Thyroid gland (tissue), 4 donors: ENCODE results near the gene FAM180B. TPM values are rescaled to one million over a fixed set of nuclear protein-coding genes. Genes with fewer than 3 reads are reported as not detected.

Source experiments
- DNase-seq, 2 donors: peaks; one replicate each; pipeline ENCODE4 v3.0.0-alpha.2; 2019
- H3K27ac ChIP-seq, 3 donors: fragments of 200-600 bp; sonication (generic); 1 replicate in 2 of 3; 2 replicates in 1 of 3; pipeline ENCODE4 v1.5.1; 2016 to 2019; ENCODE audit warnings: mild to moderate bottlenecking in 1 of 3, moderate library complexity in 1 of 3
- H3K27me3 ChIP-seq: fragments of 200-600 bp; sonication (generic); one replicate; pipeline ENCODE4 v1.5.1; 2019
- H3K36me3 ChIP-seq, 2 donors: fragments of 200-600 bp; sonication (generic); one replicate each; pipeline ENCODE4 v1.5.1; 2016 to 2019
- H3K4me1 ChIP-seq, 2 donors: fragments of 200-600 bp; sonication (generic); one replicate each; pipeline ENCODE4 v1.5.1; 2017 to 2019
- H3K4me3 ChIP-seq, 3 donors: fragments of 200-600 bp; sonication (generic); replicated peaks in 1 of 3; 1 replicate in 2 of 3; 2 replicates in 1 of 3; pipeline ENCODE4 v1.5.1; 2016; ENCODE audit warnings: mild to moderate bottlenecking in 1 of 3
- H3K9me3 ChIP-seq: fragments of 200-600 bp; sonication (generic); one replicate; pipeline ENCODE4 v1.5.1; 2017
- CTCF ChIP-seq, 6 experiments: fragments of 200-600 bp in 3 of 6; fragments of 450-650 bp in 3 of 6; sonication (generic) in 3 of 6; IDR thresholded peaks; one replicate each; pipeline ENCODE4 v1.5.1; 2016 to 2019; ENCODE audit warnings: antibody characterized with exemption in 6 of 6, mild to moderate bottlenecking in 2 of 6, inconsistent platforms in 1 of 6, moderate library complexity in 1 of 6
- POLR2A ChIP-seq, 2 donors: fragments of 450-650 bp; IDR thresholded peaks; one replicate each; pipeline ENCODE4 v1.6.1; 2017; ENCODE audit warnings: antibody characterized with exemption in 2 of 2, mild to moderate bottlenecking in 2 of 2, moderate library complexity in 1 of 2
- WGBS, 2 donors: methylation state at CpG; one replicate each; pipeline ENCODE4 v1.1.5; 2017; 5-methylcytosine and 5-hydroxymethylcytosine counted together
- intact Hi-C: fragments of 100-400 bp; cut with DNase I; formaldehyde crosslinking; loops from one replicate; pipeline ENCODE4 v1.15.1; 2023
- total RNA-seq, 4 donors: library from RNA; depleted of rRNA; stranded (reverse); fragments of >200 nt; gene quantifications; one replicate each; pipeline ENCODE4 v1.2.3, GENCODE V29; 2016

The FAM180B gene
- total RNA-seq, 4 donors from 2014 or later = 0.83 to 3.1 (median 1.4) TPM

- Histone ChIP-seq H3K36me3 (peaks cover 9 to 11% of the 10 kb centered on the region in 2 donors), H3K27ac (peak overlapping the region; percentile 60 to 79 (median 62)), H3K4me3 (no peak overlapping the region), H3K27me3 (no peaks in the 10 kb centered on the region), H3K9me3 (no peaks in the 10 kb centered on the region), H3K4me1 (peaks cover 16 to 25% of the 10 kb centered on the region in 2 donors)
- 84 to 86% methylated on average over 10 of the region's 10 CpGs for WGBS, 2 donors
- no peak for TF ChIP-seq POLR2A (IDR thresholded peaks at IDR 0.05)
- peak; percentile 51 to 90 (median 84) for TF ChIP-seq CTCF (IDR thresholded peaks at IDR 0.05)
- intact Hi-C loops = no loop called here
- DNase-seq = peak; percentile 65 to 76
Measured at GRCh38 chr11:47616726-47617416, 30.4 kb downstream of the FAM180B start.

- intact Hi-C loops = no loop called here
- Histone ChIP-seq H3K4me3 (no peak overlapping the region), H3K4me1 (peaks cover 16 to 25% of the 10 kb centered on the region in 2 donors), H3K36me3 (peaks cover 9 to 16% of the 10 kb centered on the region in 2 donors), H3K27ac (peak overlapping the region; percentile 60 to 79 (median 62)), H3K27me3 (no peaks in the 10 kb centered on the region), H3K9me3 (no peaks in the 10 kb centered on the region)
- TF ChIP-seq POLR2A (IDR thresholded peaks at IDR 0.05) (no peak), CTCF (IDR thresholded peaks at IDR 0.05) (no peak)
- no peak for DNase-seq
- 25 to 28% methylated on average over 3 of the region's 3 CpGs for WGBS, 2 donors
Measured at GRCh38 chr11:47617417-47617809, 30.9 kb downstream of the FAM180B start.

GRCh38 chr11:47620836-47621378 is 34.4 kb downstream of the FAM180B start:
- WGBS, 2 donors = 87 to 91% methylated on average over 2 of the region's 2 CpGs
- TF ChIP-seq POLR2A (IDR thresholded peaks at IDR 0.05) (no peak), CTCF (IDR thresholded peaks at IDR 0.05) (no peak)
- DNase-seq = no peak
- Histone ChIP-seq H3K4me3 (no peak overlapping the region), H3K36me3 (peaks cover 14 to 38% of the 10 kb centered on the region in 2 donors), H3K27ac (no peak overlapping the region), H3K4me1 (peaks cover 16 to 25% of the 10 kb centered on the region in 2 donors), H3K27me3 (no peaks in the 10 kb centered on the region), H3K9me3 (no peaks in the 10 kb centered on the region)
- intact Hi-C loops = no loop called here

- intact Hi-C loops = no loop called here
- TF ChIP-seq POLR2A (IDR thresholded peaks at IDR 0.05) = no peak
- TF ChIP-seq CTCF (IDR thresholded peaks at IDR 0.05) = no peak
- no peak overlapping the region for H3K4me3 ChIP-seq
- H3K27ac ChIP-seq = no peak overlapping the region
- DNase-seq = no peak
- H3K4me1 ChIP-seq = no peaks in the 10 kb centered on the region
- WGBS, 2 donors = 89 to 90% methylated on average over 8 of the region's 8 CpGs
- peaks cover 47 to 86% of the 10 kb centered on the region in 2 donors for H3K36me3 ChIP-seq
- H3K9me3 ChIP-seq = no peaks in the 10 kb centered on the region
- no peaks in the 10 kb centered on the region for H3K27me3 ChIP-seq
Measured at GRCh38 chr11:47626234-47626633, 39.8 kb downstream of the FAM180B start.

- H3K27ac ChIP-seq = no peak overlapping the region
- intact Hi-C loops = no loop called here
- no peak overlapping the region for H3K4me3 ChIP-seq
- 88 to 89% methylated on average over 4 of the region's 4 CpGs for WGBS, 2 donors
- H3K36me3 ChIP-seq = peaks cover 53 to 80% of the 10 kb centered on the region in 2 donors
- no peaks in the 10 kb centered on the region for H3K4me1 ChIP-seq
- H3K9me3 ChIP-seq = no peaks in the 10 kb centered on the region
- DNase-seq = no peak
- TF ChIP-seq CTCF (IDR thresholded peaks at IDR 0.05) = no peak
- no peak for TF ChIP-seq POLR2A (IDR thresholded peaks at IDR 0.05)
- no peaks in the 10 kb centered on the region for H3K27me3 ChIP-seq
Measured at GRCh38 chr11:47628026-47628425, 41.5 kb downstream of the FAM180B start.
